Astrocyte (in vitro differentiated cells and primary cell): Measurements from ENCODE around the gene DDX31. TPM values are rescaled to one million over a fixed set of nuclear protein-coding genes. Genes with fewer than 3 reads are reported as not detected.

Experiments used
- DNase-seq: peaks from one replicate; pipeline ENCODE4 v3.0.0-alpha.2; 2010; ENCODE audit warnings: low read depth
- FAIRE-seq: peaks from 2 replicates; lab custom pipeline; 2011; peaks lifted over from hg19 to GRCh38; lab: Jason Lieb, UNC
- H2AFZ ChIP-seq: 2 replicates; pipeline ENCODE4 v1.6.0; 2012; ENCODE audit warnings: low read depth, low read length, inconsistent platforms
- H3K27ac ChIP-seq: 2 replicates; pipeline ENCODE4 v1.5.1; 2011; ENCODE audit warnings: low read depth, low read length, inconsistent platforms
- H3K27me3 ChIP-seq: 2 replicates; pipeline ENCODE4 v1.6.0; 2011; ENCODE audit warnings: low read length, inconsistent platforms; ENCODE audit not compliant: insufficient read depth
- H3K36me3 ChIP-seq: 2 replicates; pipeline ENCODE4 v1.5.1; 2011; ENCODE audit warnings: low read length, inconsistent platforms; ENCODE audit not compliant: insufficient read depth
- H3K4me1 ChIP-seq: 2 replicates; pipeline ENCODE4 v1.5.1; 2011; ENCODE audit warnings: low read length, inconsistent platforms; ENCODE audit not compliant: insufficient read depth
- H3K4me2 ChIP-seq: 2 replicates; pipeline ENCODE4 v1.6.0; 2012; ENCODE audit warnings: low read length, inconsistent platforms
- H3K4me3 ChIP-seq: 2 replicates; pipeline ENCODE4 v1.5.1; 2011; ENCODE audit warnings: low read depth, mild to moderate bottlenecking, low read length, inconsistent platforms; ENCODE audit not compliant: insufficient read depth
- H3K79me2 ChIP-seq: 2 replicates; pipeline ENCODE4 v1.6.0; 2012; ENCODE audit warnings: mild to moderate bottlenecking, low read length, inconsistent platforms; ENCODE audit not compliant: insufficient read depth
- H3K9ac ChIP-seq: 2 replicates; pipeline ENCODE4 v1.6.0; 2012; ENCODE audit warnings: mild to moderate bottlenecking, low read length, inconsistent platforms
- H3K9me3 ChIP-seq: 2 replicates; pipeline ENCODE4 v1.5.1; 2012; ENCODE audit warnings: low read depth, mild to moderate bottlenecking, low read length, inconsistent platforms; ENCODE audit not compliant: insufficient read depth
- H4K20me1 ChIP-seq: 2 replicates; pipeline ENCODE4 v1.6.0; 2012; ENCODE audit warnings: low read length, inconsistent platforms; ENCODE audit not compliant: insufficient read depth
- H3K27ac Mint-ChIP-seq: one replicate; pipeline ENCODE4 v1.8.0; 2021; ENCODE audit warnings: mild to moderate bottlenecking, mixed read lengths; ENCODE audit not compliant: unreplicated experiment
- H3K27me3 Mint-ChIP-seq: one replicate; pipeline ENCODE4 v1.8.0; 2021; ENCODE audit warnings: low read depth, mixed read lengths; ENCODE audit not compliant: unreplicated experiment
- H3K36me3 Mint-ChIP-seq: one replicate; pipeline ENCODE4 v1.8.0; 2021; ENCODE audit warnings: low read depth, mixed read lengths; ENCODE audit not compliant: unreplicated experiment
- H3K4me1 Mint-ChIP-seq: one replicate; pipeline ENCODE4 v1.8.0; 2021; ENCODE audit warnings: low read depth, mixed read lengths; ENCODE audit not compliant: unreplicated experiment
- H3K4me3 Mint-ChIP-seq: one replicate; pipeline ENCODE4 v1.8.0; 2021; ENCODE audit warnings: mild to moderate bottlenecking, moderate library complexity, mixed read lengths; ENCODE audit not compliant: unreplicated experiment
- H3K9me3 Mint-ChIP-seq: one replicate; pipeline ENCODE4 v1.8.0; 2021; ENCODE audit warnings: mild to moderate bottlenecking, mixed read lengths; ENCODE audit not compliant: unreplicated experiment
- EZH2 ChIP-seq: IDR thresholded peaks from 2 replicates; pipeline ENCODE4 v1.6.1; 2012; ENCODE audit warnings: mild to moderate bottlenecking, low read length, inconsistent platforms; ENCODE audit not compliant: insufficient read depth
- total RNA-seq: library from RNA; stranded (reverse); gene quantifications from 2 replicates; pipeline ENCODE4 v1.2.1, GENCODE V29; 2021
- TF ChIP-seq, protein P1 (sequence below): IDR thresholded peaks from 2 replicates; pipeline ENCODE4 v1.5.1; 2011; ENCODE audit warnings: low read depth, mild to moderate bottlenecking, inconsistent platforms, low read length, moderate library complexity; ENCODE audit not compliant: insufficient read depth

DDX31 gene
- total RNA-seq, 1 donor from 2014 or later, result 20.5 TPM

DNA sequence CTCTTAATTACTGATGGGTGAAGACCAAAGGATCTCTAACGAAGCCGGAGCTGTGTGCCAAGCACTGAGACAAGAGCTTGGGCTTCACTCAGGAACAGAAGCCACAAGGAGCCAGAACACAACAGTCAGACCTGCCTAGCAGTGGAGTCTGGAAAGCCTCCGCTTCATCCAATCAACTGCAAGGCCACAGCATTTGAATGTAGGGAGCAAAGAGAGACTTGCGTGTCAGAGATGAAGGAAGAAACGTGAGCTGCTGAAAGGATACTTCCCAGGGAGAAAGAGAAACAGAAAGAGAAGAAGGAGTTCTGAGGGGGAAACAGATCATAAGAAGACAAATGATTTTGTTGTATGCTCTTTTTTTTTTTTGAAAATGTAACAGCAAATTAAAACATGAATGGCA lies 43.5 kb downstream of the DDX31 start:
- peaks cover 9% of the 10 kb centered on the region for H3K4me1 ChIP-seq
- H3K4me3 ChIP-seq, result no peak overlapping the region
- no peak overlapping the region for H3K4me2 ChIP-seq
- H3K9ac ChIP-seq, result no peak overlapping the region
- Mint-ChIP-seq H3K27ac (no peak overlapping the region), H3K4me1 (peaks cover 25% of the 10 kb centered on the region), H3K27me3 (no peaks in the 10 kb centered on the region), H3K9me3 (no peaks in the 10 kb centered on the region), H3K4me3 (no peak overlapping the region), H3K36me3 (peaks cover 29% of the 10 kb centered on the region)
- no peaks in the 10 kb centered on the region for H3K27me3 ChIP-seq
- DNase-seq (no peak), FAIRE-seq (no peak)
- H3K27ac ChIP-seq, result no peak overlapping the region
- H4K20me1 ChIP-seq, result peaks cover 16% of the 10 kb centered on the region
- H3K79me2 ChIP-seq, result no peaks in the 10 kb centered on the region
- TF ChIP-seq, protein P1, sequence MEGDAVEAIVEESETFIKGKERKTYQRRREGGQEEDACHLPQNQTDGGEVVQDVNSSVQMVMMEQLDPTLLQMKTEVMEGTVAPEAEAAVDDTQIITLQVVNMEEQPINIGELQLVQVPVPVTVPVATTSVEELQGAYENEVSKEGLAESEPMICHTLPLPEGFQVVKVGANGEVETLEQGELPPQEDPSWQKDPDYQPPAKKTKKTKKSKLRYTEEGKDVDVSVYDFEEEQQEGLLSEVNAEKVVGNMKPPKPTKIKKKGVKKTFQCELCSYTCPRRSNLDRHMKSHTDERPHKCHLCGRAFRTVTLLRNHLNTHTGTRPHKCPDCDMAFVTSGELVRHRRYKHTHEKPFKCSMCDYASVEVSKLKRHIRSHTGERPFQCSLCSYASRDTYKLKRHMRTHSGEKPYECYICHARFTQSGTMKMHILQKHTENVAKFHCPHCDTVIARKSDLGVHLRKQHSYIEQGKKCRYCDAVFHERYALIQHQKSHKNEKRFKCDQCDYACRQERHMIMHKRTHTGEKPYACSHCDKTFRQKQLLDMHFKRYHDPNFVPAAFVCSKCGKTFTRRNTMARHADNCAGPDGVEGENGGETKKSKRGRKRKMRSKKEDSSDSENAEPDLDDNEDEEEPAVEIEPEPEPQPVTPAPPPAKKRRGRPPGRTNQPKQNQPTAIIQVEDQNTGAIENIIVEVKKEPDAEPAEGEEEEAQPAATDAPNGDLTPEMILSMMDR, result no peak
- TF ChIP-seq EZH2, result no peak
- no peaks in the 10 kb centered on the region for H3K9me3 ChIP-seq
- H3K36me3 ChIP-seq, result peaks cover 32% of the 10 kb centered on the region
- H2AFZ ChIP-seq, result no peak overlapping the region

DNA sequence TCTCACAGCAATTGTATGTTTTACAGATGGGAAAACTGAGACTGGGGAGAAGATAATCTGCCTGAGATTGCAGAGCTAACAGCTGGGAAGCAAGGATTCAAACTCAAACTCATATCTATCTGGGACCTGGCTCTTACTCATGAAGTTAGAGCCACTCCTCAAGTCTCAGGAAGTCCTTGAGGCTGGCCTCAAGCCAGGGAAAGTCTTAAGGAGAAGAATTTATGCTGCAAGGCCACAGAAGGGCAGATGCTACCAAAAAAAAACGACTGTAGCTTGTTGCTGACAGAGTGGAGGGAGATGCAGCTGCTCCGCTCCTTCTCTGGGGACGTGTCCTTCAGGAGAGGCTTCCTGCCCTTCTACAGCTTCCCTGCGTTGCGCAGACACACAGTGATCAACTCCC lies 47.6 kb downstream of the DDX31 start:
- TF ChIP-seq EZH2, result no peak
- TF ChIP-seq, protein P1, result no peak
- H3K36me3 Mint-ChIP-seq, result peaks cover 29% of the 10 kb centered on the region
- Histone ChIP-seq H2AFZ (no peak overlapping the region), H3K36me3 (peaks cover 23% of the 10 kb centered on the region), H3K9ac (no peak overlapping the region), H3K4me2 (no peak overlapping the region), H3K4me3 (no peak overlapping the region), H3K27me3 (no peaks in the 10 kb centered on the region), H3K27ac (no peak overlapping the region), H3K79me2 (no peaks in the 10 kb centered on the region), H3K4me1 (no peaks in the 10 kb centered on the region), H3K9me3 (no peaks in the 10 kb centered on the region), H4K20me1 (peaks cover 9% of the 10 kb centered on the region)
- no peak overlapping the region for H3K27ac Mint-ChIP-seq
- no peak overlapping the region for H3K4me3 Mint-ChIP-seq
- peaks cover 8% of the 10 kb centered on the region for H3K4me1 Mint-ChIP-seq
- no peaks in the 10 kb centered on the region for H3K27me3 Mint-ChIP-seq
- no peaks in the 10 kb centered on the region for H3K9me3 Mint-ChIP-seq
- DNase-seq (peak; percentile 33), FAIRE-seq (no peak)

DNA sequence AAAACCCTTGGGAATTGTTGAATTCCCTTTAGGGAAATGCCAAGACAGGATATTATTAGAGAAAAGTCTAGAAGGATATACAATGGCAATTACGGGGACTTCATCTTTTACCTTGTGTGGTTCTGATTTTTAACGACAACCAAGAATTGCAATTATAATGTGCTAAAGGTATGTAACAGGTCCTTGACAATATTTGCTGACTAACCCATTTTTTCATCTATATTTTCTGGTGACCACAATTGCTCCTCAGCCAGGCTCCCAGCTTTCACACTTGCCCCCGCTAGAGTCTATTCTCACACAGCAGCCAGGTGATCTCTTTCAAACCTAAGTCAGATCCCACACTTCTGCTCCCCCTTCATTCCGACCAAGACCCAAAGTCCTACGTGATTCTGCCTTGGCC lies 53.1 kb downstream of the DDX31 start:
- Histone ChIP-seq H3K36me3 (peaks cover 45% of the 10 kb centered on the region), H4K20me1 (peaks cover 24% of the 10 kb centered on the region), H3K27ac (no peak overlapping the region), H3K9ac (no peak overlapping the region), H3K27me3 (no peaks in the 10 kb centered on the region), H3K4me1 (no peaks in the 10 kb centered on the region), H3K4me2 (no peak overlapping the region), H3K4me3 (no peak overlapping the region), H3K9me3 (no peaks in the 10 kb centered on the region), H3K79me2 (no peaks in the 10 kb centered on the region), H2AFZ (no peak overlapping the region)
- FAIRE-seq (no peak), DNase-seq (no peak)
- Mint-ChIP-seq H3K36me3 (peaks cover 31% of the 10 kb centered on the region), H3K4me3 (no peak overlapping the region), H3K27ac (no peak overlapping the region), H3K9me3 (no peaks in the 10 kb centered on the region), H3K4me1 (no peaks in the 10 kb centered on the region), H3K27me3 (no peaks in the 10 kb centered on the region)
- TF ChIP-seq EZH2, result no peak
- TF ChIP-seq, protein P1, result no peak
